ENCODE results near the gene PAPPA. TPM values are rescaled to one million over a fixed set of nuclear protein-coding genes. Genes with fewer than 3 reads are reported as not detected.

The PAPPA gene
- total RNA-seq, 2 donors from 2014 or later: 7.4 to 17.4 TPM

GRCh38 chr9:116123171-116123570, 30.4 kb upstream of the PAPPA start:
- TF ChIP-seq CTCF (IDR thresholded peaks at IDR 0.05): no peak
- no peak overlapping the region for H3K27ac ChIP-seq
- no peak overlapping the region for H3K4me3 ChIP-seq
- no peaks in the 10 kb centered on the region for H3K36me3 ChIP-seq
- H3K9me3 ChIP-seq: no peaks in the 10 kb centered on the region
- no peaks in the 10 kb centered on the region for H3K4me1 ChIP-seq (ENCODE audit: control insufficient read depth in 1 of 2, low read depth in 2 of 2)
- no peaks in the 10 kb centered on the region for H3K27me3 ChIP-seq (replicated peaks; ENCODE audit: insufficient read depth)
- DNase-seq (ENCODE audit: low spot score) (no peak), ATAC-seq (ENCODE audit: insufficient number of reproducible peaks, low FRiP score, low read depth) (no peak)

GRCh38 chr9:116124472-116125040, 29.0 kb upstream of the PAPPA start:
- Histone ChIP-seq H3K4me1 (ENCODE audit: control insufficient read depth in 1 of 2, low read depth in 2 of 2) (no peaks in the 10 kb centered on the region), H3K4me3 (no peak overlapping the region), H3K9me3 (no peaks in the 10 kb centered on the region), H3K27me3 (replicated peaks; ENCODE audit: insufficient read depth) (no peaks in the 10 kb centered on the region), H3K36me3 (no peaks in the 10 kb centered on the region), H3K27ac (no peak overlapping the region)
- no peak for TF ChIP-seq CTCF (IDR thresholded peaks at IDR 0.05)
- DNase-seq (ENCODE audit: low spot score): no peak
- ATAC-seq (ENCODE audit: insufficient number of reproducible peaks, low FRiP score, low read depth): no peak

GRCh38 chr9:116133163-116133562, 20.4 kb upstream of the PAPPA start:
- Histone ChIP-seq H3K4me3 (no peak overlapping the region), H3K9me3 (peaks cover 5% of the 10 kb centered on the region), H3K36me3 (no peaks in the 10 kb centered on the region), H3K27me3 (replicated peaks; ENCODE audit: insufficient read depth) (no peaks in the 10 kb centered on the region), H3K4me1 (ENCODE audit: control insufficient read depth in 1 of 2, low read depth in 2 of 2) (no peaks in the 10 kb centered on the region), H3K27ac (no peak overlapping the region)
- ATAC-seq (ENCODE audit: insufficient number of reproducible peaks, low FRiP score, low read depth) (no peak), DNase-seq (ENCODE audit: low spot score) (no peak)
- no peak for TF ChIP-seq CTCF (IDR thresholded peaks at IDR 0.05)

DNA sequence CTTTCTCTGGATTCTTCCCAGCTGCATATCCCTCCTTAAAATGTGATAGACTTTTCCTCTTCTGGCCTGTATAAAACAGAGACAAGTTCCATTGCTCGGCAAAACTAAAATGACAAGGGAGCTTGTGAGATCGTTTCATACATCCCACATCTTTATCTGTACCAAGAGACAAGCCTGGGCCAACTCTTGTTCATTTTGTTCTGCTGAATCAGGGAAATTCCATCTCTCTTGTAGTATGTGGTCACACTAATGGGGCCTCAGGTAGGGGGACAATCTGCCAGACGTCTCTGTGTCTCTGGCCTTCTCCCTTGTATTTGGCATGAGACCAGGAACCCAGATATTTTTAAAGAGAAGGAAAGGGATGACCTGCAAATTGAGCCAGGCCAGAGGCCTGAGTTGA, 18.6 kb upstream of the PAPPA start:
- ATAC-seq (ENCODE audit: insufficient number of reproducible peaks, low FRiP score, low read depth): no peak
- DNase-seq (ENCODE audit: low spot score): no peak
- Histone ChIP-seq H3K36me3 (no peaks in the 10 kb centered on the region), H3K9me3 (peaks cover 5% of the 10 kb centered on the region), H3K27me3 (replicated peaks; ENCODE audit: insufficient read depth) (no peaks in the 10 kb centered on the region), H3K4me3 (no peak overlapping the region), H3K4me1 (ENCODE audit: control insufficient read depth in 1 of 2, low read depth in 2 of 2) (no peaks in the 10 kb centered on the region), H3K27ac (no peak overlapping the region)
- no peak for TF ChIP-seq CTCF (IDR thresholded peaks at IDR 0.05)

GRCh38 chr9:116137010-116137409, 16.6 kb upstream of the PAPPA start:
- Histone ChIP-seq H3K36me3 (no peaks in the 10 kb centered on the region), H3K4me1 (ENCODE audit: control insufficient read depth in 1 of 2, low read depth in 2 of 2) (no peaks in the 10 kb centered on the region), H3K4me3 (no peak overlapping the region), H3K9me3 (no peaks in the 10 kb centered on the region), H3K27me3 (replicated peaks; ENCODE audit: insufficient read depth) (no peaks in the 10 kb centered on the region), H3K27ac (no peak overlapping the region)
- DNase-seq (ENCODE audit: low spot score): no peak
- no peak for TF ChIP-seq CTCF (IDR thresholded peaks at IDR 0.05)
- no peak for ATAC-seq (ENCODE audit: insufficient number of reproducible peaks, low FRiP score, low read depth)

Measured in thoracic aorta (tissue), 2 donors.